Liver (tissue), 3 donors: Measurements from ENCODE around the gene POU6F2.

Experiments used
- CTCF ChIP-seq: fragments of 150-350 bp; IDR thresholded peaks from 2 replicates; pipeline ENCODE4 v1.5.1; 2017; ENCODE audit warnings: improper control_type of control experiment, low read depth, low read length; ENCODE audit not compliant: missing input control
- FOXA1 ChIP-seq: IDR thresholded peaks from 2 replicates; pipeline ENCODE4 v1.6.1; 2016; ENCODE audit warnings: antibody characterized with exemption
- FOXA2 ChIP-seq: IDR thresholded peaks from 2 replicates; pipeline ENCODE4 v1.6.1; 2016; ENCODE audit warnings: antibody characterized with exemption
- GABPA ChIP-seq, 2 donors: IDR thresholded peaks in 1 of 2; conservative IDR thresholded peaks in 1 of 2; 2 replicates each; pipeline ENCODE4 v1.6.1; 2016; ENCODE audit warnings: antibody characterized with exemption in 2 of 2, mild to moderate bottlenecking in 1 of 2, moderate library complexity in 1 of 2
- HNF4G ChIP-seq: IDR thresholded peaks from 2 replicates; pipeline ENCODE4 v1.6.1; 2016; ENCODE audit warnings: antibody characterized with exemption
- MAX ChIP-seq: IDR thresholded peaks from 2 replicates; pipeline ENCODE4 v1.6.1; 2016; ENCODE audit warnings: antibody characterized with exemption
- RAD21 ChIP-seq, 2 donors: IDR thresholded peaks; 2 replicates each; pipeline ENCODE4 v1.6.1; 2016; ENCODE audit warnings: antibody characterized with exemption in 2 of 2, mild to moderate bottlenecking in 2 of 2
- REST ChIP-seq: IDR thresholded peaks from 2 replicates; pipeline ENCODE4 v1.6.1; 2016; ENCODE audit warnings: antibody characterized with exemption, mild to moderate bottlenecking
- SP1 ChIP-seq: IDR thresholded peaks from 2 replicates; pipeline ENCODE4 v1.6.1; 2018; ENCODE audit warnings: antibody characterized with exemption, mild to moderate bottlenecking
- TAF1 ChIP-seq: conservative IDR thresholded peaks from 2 replicates; pipeline ENCODE4 v1.6.1; 2016; ENCODE audit warnings: antibody characterized with exemption, mild to moderate bottlenecking
- YY1 ChIP-seq: IDR thresholded peaks from 2 replicates; pipeline ENCODE4 v1.6.1; 2016; ENCODE audit warnings: antibody characterized with exemption, mild to moderate bottlenecking
- TF ChIP-seq, protein P1 (sequence below): IDR thresholded peaks from 2 replicates; pipeline ENCODE4 v1.6.1; 2016; ENCODE audit warnings: antibody characterized with exemption
- TF ChIP-seq, protein P2 (sequence below): IDR thresholded peaks from 2 replicates; pipeline ENCODE4 v1.6.1; 2016; ENCODE audit warnings: antibody characterized with exemption
- donor health status: healthy.
- donor health status: healthy.

DNA sequence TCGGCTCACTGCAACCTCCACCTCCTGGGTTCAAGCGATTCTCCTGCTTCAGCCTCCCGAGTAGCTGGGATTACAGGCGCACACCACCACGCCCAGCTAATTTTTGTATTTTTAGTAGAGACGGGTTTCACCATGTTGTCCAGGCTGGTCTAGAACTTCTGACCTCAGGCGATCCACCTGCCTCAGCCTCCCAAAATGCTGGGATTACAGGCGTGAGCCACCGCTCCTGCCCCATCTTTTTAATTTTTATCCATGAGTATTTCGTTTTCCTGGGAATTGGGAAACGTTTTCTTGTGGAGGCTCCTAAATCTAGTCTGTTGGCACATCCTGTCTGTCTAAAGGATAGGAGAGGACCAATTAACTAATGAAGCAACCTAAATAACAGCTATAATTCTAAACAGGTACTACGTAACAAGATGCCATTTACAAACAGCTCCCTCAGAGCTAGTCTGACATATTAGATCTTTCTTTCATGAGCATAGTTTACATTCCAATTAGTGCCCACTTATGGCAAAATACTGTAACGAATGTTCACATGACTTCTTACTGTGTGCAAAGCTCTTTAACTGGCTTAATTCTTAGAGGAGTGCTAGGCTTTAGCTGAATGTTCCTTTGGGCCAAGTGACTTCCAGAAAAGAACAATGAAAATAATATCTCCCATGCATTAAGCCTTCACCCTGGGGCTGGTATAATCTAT lies 437.5 kb downstream of the POU6F2 start:
- TF ChIP-seq YY1 (no peak), TAF1 (no peak), CTCF (no peak), HNF4G (no peak), SP1 (no peak), RAD21 (IDR thresholded peaks at IDR 0.05) (no peak), GABPA (IDR thresholded peaks at IDR 0.05 in 1 of 2, conservative IDR thresholded peaks at IDR 0.05 in 1 of 2) (no peak), FOXA2 (no peak), MAX (no peak), REST (no peak), FOXA1 (no peak)
- TF ChIP-seq, protein P1, sequence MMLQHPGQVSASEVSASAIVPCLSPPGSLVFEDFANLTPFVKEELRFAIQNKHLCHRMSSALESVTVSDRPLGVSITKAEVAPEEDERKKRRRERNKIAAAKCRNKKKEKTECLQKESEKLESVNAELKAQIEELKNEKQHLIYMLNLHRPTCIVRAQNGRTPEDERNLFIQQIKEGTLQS = no peak
- TF ChIP-seq, protein P2, sequence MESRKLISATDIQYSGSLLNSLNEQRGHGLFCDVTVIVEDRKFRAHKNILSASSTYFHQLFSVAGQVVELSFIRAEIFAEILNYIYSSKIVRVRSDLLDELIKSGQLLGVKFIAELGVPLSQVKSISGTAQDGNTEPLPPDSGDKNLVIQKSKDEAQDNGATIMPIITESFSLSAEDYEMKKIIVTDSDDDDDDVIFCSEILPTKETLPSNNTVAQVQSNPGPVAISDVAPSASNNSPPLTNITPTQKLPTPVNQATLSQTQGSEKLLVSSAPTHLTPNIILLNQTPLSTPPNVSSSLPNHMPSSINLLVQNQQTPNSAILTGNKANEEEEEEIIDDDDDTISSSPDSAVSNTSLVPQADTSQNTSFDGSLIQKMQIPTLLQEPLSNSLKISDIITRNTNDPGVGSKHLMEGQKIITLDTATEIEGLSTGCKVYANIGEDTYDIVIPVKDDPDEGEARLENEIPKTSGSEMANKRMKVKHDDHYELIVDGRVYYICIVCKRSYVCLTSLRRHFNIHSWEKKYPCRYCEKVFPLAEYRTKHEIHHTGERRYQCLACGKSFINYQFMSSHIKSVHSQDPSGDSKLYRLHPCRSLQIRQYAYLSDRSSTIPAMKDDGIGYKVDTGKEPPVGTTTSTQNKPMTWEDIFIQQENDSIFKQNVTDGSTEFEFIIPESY = no peak
